HepG2 (cell line): ENCODE results near the gene HHIPL1. TPM values are rescaled to one million over a fixed set of nuclear protein-coding genes. Genes with fewer than 3 reads are reported as not detected.
A peak's percentile ranks its signal among the peaks of the same experiment; 100 is the strongest.

Experiments used
- FIP1L1 ChIP-seq: fragments of 200-400 bp; formaldehyde crosslinking; IDR thresholded peaks from 2 replicates; pipeline ENCODE4 v1.6.1; 2018; ENCODE audit warnings: low read depth, mild to moderate bottlenecking, low read length, moderate library complexity, borderline replicate concordance; ENCODE audit not compliant: insufficient read depth
- GTF3A ChIP-seq: sonication (generic); formaldehyde crosslinking; conservative IDR thresholded peaks from 2 replicates; pipeline ENCODE4 v1.4.0; 2020; ENCODE audit warnings: mild to moderate bottlenecking, missing genetic modification reagents
- HNF4A ChIP-seq: sonication (generic); formaldehyde crosslinking; IDR thresholded peaks from 2 replicates; pipeline ENCODE4 v1.4.0; 2020; ENCODE audit warnings: missing genetic modification reagents
- JUNB ChIP-seq: sonication (generic); formaldehyde crosslinking; IDR thresholded peaks from 2 replicates; pipeline ENCODE4 v1.8.0; 2022; ENCODE audit warnings: missing genetic modification reagents, mild to moderate bottlenecking, borderline replicate concordance
- MXD3 ChIP-seq: IDR thresholded peaks from 2 replicates; pipeline ENCODE4 v1.6.1; 2016; ENCODE audit warnings: mild to moderate bottlenecking, missing biosample characterization, missing genetic modification reagents
- RBM22 ChIP-seq: fragments of 200-400 bp; formaldehyde crosslinking; optimal IDR thresholded peaks from 2 replicates; pipeline ENCODE3; 2017; ENCODE audit warnings: mild to moderate bottlenecking, low read length, moderate library complexity
- RERE ChIP-seq: IDR thresholded peaks from 2 replicates; pipeline ENCODE4 v1.6.1; 2016; ENCODE audit warnings: low read depth, missing genetic modification reagents, missing compliant biosample characterization
- SP5 ChIP-seq: IDR thresholded peaks from 2 replicates; pipeline ENCODE4 v1.6.1; 2016; ENCODE audit warnings: low read depth, borderline replicate concordance
- TFAP4 ChIP-seq: sonication (generic); IDR thresholded peaks from 2 replicates; pipeline ENCODE4 v1.6.1; 2016; ENCODE audit warnings: low read depth, borderline replicate concordance
- TIGD3 ChIP-seq: sonication (generic); formaldehyde crosslinking; IDR thresholded peaks from 2 replicates; pipeline ENCODE4 v1.5.1; 2020; ENCODE audit warnings: mild to moderate bottlenecking, missing genetic modification reagents, borderline replicate concordance
- TRIM22 ChIP-seq: fragments of 450-650 bp; IDR thresholded peaks from 2 replicates; pipeline ENCODE4 v1.6.1; 2017
- UBTF ChIP-seq: sonication (generic); formaldehyde crosslinking; IDR thresholded peaks from 2 replicates; pipeline ENCODE4 v1.4.0; 2020; ENCODE audit warnings: mild to moderate bottlenecking, missing genetic modification reagents
- ZBTB14 ChIP-seq: sonication (generic); formaldehyde crosslinking; IDR thresholded peaks from 2 replicates; pipeline ENCODE4 v1.4.0; 2020; ENCODE audit warnings: missing genetic modification reagents
- ZFX ChIP-seq: sonication (generic); formaldehyde crosslinking; IDR thresholded peaks from 2 replicates; pipeline ENCODE4 v1.4.0; 2020; ENCODE audit warnings: mild to moderate bottlenecking, low read depth, missing genetic modification reagents, moderate library complexity
- ZNF430 ChIP-seq: sonication (generic); formaldehyde crosslinking; IDR thresholded peaks from 2 replicates; pipeline ENCODE4 v1.9.0; 2021; ENCODE audit warnings: mild to moderate bottlenecking, missing genetic modification reagents
- ZNF431 ChIP-seq: sonication (generic); formaldehyde crosslinking; IDR thresholded peaks from 2 replicates; pipeline ENCODE4 v1.9.0; 2022; ENCODE audit warnings: missing genetic modification reagents, low read depth, mild to moderate bottlenecking, borderline replicate concordance
- polyA plus RNA-seq, 8 experiments: library from polyadenylated mRNA; depleted of rRNA in 3 of 8; stranded (reverse) in 7 of 8; unstranded in 1 of 8; fragments of >200 nt; fragmentation: Illumina TruSeq in 4 of 8; extraction: Trizol in 4 of 8; gene quantifications; 2 replicates each; pipeline versions ENCODE4 v1.2.1 to v1.2.3, GENCODE V29; 2011 to 2016; ENCODE audit warnings: low read depth in 4 of 8, missing spikeins in 1 of 8, mixed read lengths in 1 of 8; ENCODE audit not compliant: insufficient read depth in 1 of 8
- total RNA-seq, 5 experiments: library from RNA; depleted of rRNA; stranded (reverse); fragments of >200 nt; fragmentation: Illumina TruSeq; extraction: Trizol; gene quantifications; 2 replicates each; pipeline ENCODE4 v1.2.3, GENCODE V29; 2016; ENCODE audit warnings: low read depth in 1 of 5

Gene HHIPL1
- total and polyA plus RNA-seq, 2 of the 13 experiments (the other 11 are each of a cell fraction or from before 2014, with no cell fraction given) = not detected

- no peak for TF ChIP-seq MXD3
- no peak for TF ChIP-seq GTF3A (CRISPR knock-in tag)
- no peak for TF ChIP-seq ZBTB14 (CRISPR knock-in tag)
- TF ChIP-seq JUNB (CRISPR knock-in tag) = no peak
- no peak for TF ChIP-seq RERE
- TF ChIP-seq UBTF = no peak
- no peak for TF ChIP-seq TIGD3 (CRISPR knock-in tag)
- TF ChIP-seq ZFX (CRISPR knock-in tag) = peak; percentile 55; the same call in 1 of the 2 replicates
- TF ChIP-seq ZNF431 (CRISPR knock-in tag) = 0 out of 2 replicates have a peak, but pooled peaks have one; percentile 23
- no peak; the same call in 1 of the 2 replicates for TF ChIP-seq TFAP4
- TF ChIP-seq HNF4A = peak; percentile 30
- no peak for TF ChIP-seq TRIM22
- no peak for TF ChIP-seq ZNF430 (CRISPR knock-in tag)
- TF ChIP-seq SP5 = 0 out of 2 replicates have a peak, but pooled peaks have one; percentile 12
- TF ChIP-seq RBM22 = no peak
- TF ChIP-seq FIP1L1 = no peak
Observed at GRCh38 chr14:99649643-99650042, 4.7 kb downstream of the HHIPL1 start (continued).
